Duodenal mucosa (tissue), 2 donors: ENCODE results near the gene NEURL1B.
"Not testable (repeated sequence)": the region's sequence is repeated elsewhere in the genome, so short reads cannot be mapped to it uniquely, and the experiment has no call there.

Experiments
- H3K27ac ChIP-seq: one replicate; pipeline ENCODE4 v1.7.0; 2013; ENCODE audit warnings: low read depth, low read length
- H3K27me3 ChIP-seq, 2 donors: one replicate each; pipeline ENCODE4 v1.7.0; 2013; ENCODE audit warnings: low read length in 2 of 2, control low read depth in 1 of 2; ENCODE audit not compliant: insufficient read depth in 2 of 2, control insufficient read depth in 1 of 2
- H3K36me3 ChIP-seq, 2 donors: one replicate each; pipeline ENCODE4 v1.7.0; 2013; ENCODE audit warnings: low read length in 2 of 2, control low read depth in 1 of 2; ENCODE audit not compliant: insufficient read depth in 2 of 2, control insufficient read depth in 1 of 2
- H3K4me1 ChIP-seq, 2 donors: one replicate each; pipeline ENCODE4 v1.7.0; 2013; ENCODE audit warnings: low read length in 2 of 2, control low read depth in 1 of 2; ENCODE audit not compliant: insufficient read depth in 2 of 2, control insufficient read depth in 1 of 2
- H3K4me3 ChIP-seq, 2 donors: one replicate each; pipeline ENCODE4 v1.7.0; 2013; ENCODE audit warnings: low read length in 2 of 2, low read depth in 1 of 2
- H3K9ac ChIP-seq, 2 donors: one replicate each; pipeline ENCODE4 v1.7.0; 2013; ENCODE audit warnings: low read length in 2 of 2, low read depth in 1 of 2
- H3K9me3 ChIP-seq, 2 donors: one replicate each; pipeline ENCODE4 v1.7.0; 2013; ENCODE audit warnings: low read length in 2 of 2, control low read depth in 1 of 2; ENCODE audit not compliant: control insufficient read depth in 1 of 2

NEURL1B gene

DNA sequence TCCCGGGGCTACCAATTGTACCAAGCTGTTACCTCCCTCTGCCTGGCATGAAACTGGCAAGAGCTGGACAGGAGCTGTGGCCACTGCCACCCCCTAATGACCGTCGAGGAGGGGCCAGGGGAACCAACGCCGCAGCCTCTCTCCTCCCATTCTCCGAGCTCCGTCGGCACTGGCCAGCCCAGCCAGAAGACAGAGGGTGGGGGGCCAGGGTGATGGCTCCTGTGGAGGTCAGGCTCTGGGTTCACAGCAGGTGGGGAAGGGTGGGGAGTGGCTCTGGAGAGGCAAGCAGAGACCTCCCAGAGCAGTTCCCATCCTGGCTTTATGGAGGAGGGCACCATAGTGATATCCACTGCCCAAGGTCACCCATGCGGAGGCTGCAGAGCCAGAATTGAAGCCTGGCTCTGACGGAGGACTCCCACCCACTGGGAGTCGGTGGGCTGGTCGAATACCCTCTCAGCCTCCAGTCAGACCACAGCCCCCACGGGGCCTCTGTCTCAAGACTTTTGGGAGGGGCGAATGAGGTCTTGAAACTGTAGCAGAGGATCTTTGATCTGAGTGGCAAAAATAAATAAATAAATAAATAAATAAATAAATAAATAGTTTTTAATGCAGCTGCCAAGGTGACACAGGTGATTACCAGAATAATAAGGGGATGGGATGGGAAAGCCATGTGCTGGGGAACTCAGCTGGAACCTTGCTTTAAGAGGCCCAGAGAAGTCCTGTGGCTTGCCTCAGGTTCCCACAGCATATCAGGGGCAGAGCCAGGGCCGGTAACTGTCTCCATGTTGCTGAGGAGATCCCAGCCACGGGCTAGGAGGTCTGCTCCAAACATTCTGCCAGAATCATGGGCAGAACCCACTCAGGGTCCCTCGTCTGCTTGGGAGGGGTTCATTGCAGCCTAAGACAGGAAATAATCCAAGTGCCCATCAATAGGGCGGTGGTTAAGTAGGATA, 42.5 kb upstream of the NEURL1B start:
- Histone ChIP-seq H3K4me1 (no peaks in the 10 kb centered on the region), H3K4me3 (no peak overlapping the region), H3K36me3 (no peaks in the 10 kb centered on the region), H3K9me3 (no peaks in the 10 kb centered on the region), H3K27me3 (no peaks in the 10 kb centered on the region), H3K9ac (no peak overlapping the region), H3K27ac (no peak overlapping the region)

DNA sequence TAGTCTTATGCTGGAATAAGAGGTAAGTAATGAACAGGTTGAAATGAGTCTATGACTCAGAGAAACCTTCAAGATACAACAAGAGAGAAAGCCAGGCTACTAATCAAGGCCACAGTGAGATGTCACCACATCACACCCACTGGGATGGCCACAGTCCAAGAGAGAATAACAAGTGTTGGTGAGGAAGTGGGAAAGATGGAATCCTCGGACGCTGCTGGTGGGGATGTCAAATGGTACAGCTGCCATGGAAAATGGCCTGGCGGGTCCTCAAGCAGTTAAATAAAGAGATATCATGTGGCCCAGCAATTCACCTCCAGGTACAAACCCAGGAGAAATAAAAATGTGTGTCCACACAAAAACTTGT, 41.9 kb upstream of the NEURL1B start:
- no peaks in the 10 kb centered on the region for H3K36me3 ChIP-seq
- no peaks in the 10 kb centered on the region for H3K27me3 ChIP-seq
- H3K4me1 ChIP-seq, result no peaks in the 10 kb centered on the region
- H3K4me3 ChIP-seq, result no peak overlapping the region
- no peak overlapping the region for H3K9ac ChIP-seq
- H3K9me3 ChIP-seq, result no peaks in the 10 kb centered on the region
- H3K27ac ChIP-seq, result no peak overlapping the region

DNA sequence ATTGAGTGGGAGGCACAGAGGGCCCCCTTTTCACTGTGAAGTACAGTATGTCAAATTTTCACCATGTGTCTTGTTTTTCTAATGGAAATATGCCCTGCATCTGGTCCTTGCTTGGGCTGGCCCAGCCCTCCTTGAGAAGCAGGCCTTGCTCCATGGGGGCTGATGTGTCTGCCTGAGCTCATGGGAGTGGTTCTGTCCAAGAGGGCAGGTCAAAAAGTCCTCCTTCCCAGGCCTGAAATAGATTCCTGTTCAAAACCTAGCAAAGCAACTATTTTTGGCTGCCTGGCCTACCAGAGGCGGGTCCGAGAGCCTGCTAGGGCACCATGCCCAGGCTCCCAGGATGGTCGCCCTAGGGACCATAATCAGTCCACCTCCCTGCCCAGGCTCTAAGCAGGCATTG, 40.5 kb upstream of the NEURL1B start:
- Histone ChIP-seq H3K4me1 (no peaks in the 10 kb centered on the region), H3K4me3 (no peak overlapping the region), H3K27ac (no peak overlapping the region), H3K9ac (no peak overlapping the region), H3K27me3 (no peaks in the 10 kb centered on the region), H3K36me3 (no peaks in the 10 kb centered on the region), H3K9me3 (no peaks in the 10 kb centered on the region)

DNA sequence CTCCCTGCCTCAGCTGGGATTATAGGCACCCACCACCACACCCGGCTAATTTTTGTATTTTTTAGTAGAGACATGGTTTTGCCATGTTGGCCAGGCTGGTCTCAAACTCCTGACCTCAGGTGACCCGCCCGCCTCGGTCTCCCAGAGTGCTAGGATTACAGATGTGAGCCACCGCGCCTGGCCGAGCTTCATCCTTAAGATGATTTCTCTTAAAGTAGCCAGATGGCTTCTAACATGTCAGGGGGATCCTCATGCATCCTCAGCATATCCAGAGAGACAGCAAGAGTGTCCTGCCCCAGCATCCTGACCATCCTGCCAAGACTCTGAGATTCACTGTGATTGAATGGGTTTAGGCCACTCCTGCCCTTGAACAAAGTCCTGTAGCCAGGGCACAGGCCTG, 39.5 kb upstream of the NEURL1B start:
- not testable (repeated sequence) for H3K9me3 ChIP-seq, H3K36me3 ChIP-seq, H3K27ac ChIP-seq, H3K4me1 ChIP-seq, H3K27me3 ChIP-seq, H3K4me3 ChIP-seq, H3K9ac ChIP-seq

DNA sequence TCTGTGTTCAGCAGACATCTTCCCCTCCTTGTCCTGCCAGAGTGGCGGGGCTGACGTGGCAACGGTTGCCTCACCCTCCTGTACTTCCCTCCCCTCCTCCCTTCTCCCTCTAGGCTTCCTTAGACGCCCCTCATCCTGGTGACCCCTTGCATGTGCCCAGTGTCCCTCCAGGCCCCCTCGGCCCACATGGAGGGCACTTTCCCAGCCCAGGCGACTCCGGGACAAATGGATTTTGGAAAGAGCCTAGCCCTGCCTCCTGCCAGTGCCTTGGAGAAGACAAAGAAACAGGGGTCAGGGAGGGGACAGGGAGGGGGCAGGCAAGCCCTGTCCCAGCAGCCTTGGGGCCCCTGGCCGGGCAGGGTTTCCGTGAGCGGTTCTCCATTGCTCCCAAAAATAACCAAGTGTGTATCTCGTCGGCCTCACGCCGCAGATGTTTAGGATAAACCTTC, 38.3 kb upstream of the NEURL1B start:
- H3K9ac ChIP-seq, result no peak overlapping the region

DNA sequence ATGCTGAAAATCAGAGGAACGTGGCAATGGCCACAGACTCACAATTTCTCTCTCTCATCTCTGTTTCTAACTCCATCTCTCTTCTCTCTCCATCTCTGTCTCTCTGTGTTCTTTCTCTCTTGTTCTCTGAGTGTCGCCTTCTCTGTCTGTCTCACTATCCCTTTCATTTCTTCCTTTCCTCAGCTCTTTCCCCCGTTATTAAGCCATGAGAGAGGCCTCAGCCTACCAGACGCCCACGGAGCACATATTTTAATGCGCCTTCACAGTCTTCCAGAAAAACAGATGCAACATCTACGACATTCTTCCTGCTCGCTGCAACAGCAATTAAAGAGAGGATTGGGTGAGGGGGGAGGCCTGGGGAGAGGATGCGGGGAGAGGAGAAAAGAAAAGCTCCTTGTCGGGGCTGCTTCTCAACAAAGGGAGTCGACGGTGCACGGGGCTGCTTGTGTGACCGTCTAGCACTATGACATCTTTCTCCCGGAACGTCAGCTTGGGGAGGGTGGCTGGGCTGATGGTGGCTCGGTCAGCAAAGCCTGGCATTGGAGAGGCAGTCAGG, 37.7 kb upstream of the NEURL1B start:
- H3K27ac ChIP-seq, result peak overlapping the region; percentile 65
- no peak overlapping the region for H3K4me3 ChIP-seq
- no peaks in the 10 kb centered on the region for H3K4me1 ChIP-seq
- H3K9ac ChIP-seq, result no peak overlapping the region
- no peaks in the 10 kb centered on the region for H3K27me3 ChIP-seq
- no peaks in the 10 kb centered on the region for H3K36me3 ChIP-seq
- H3K9me3 ChIP-seq, result no peaks in the 10 kb centered on the region

More for the DNA sequence above, 38.3 kb upstream of the NEURL1B start:
- no peaks in the 10 kb centered on the region for H3K9me3 ChIP-seq
- H3K36me3 ChIP-seq, result no peaks in the 10 kb centered on the region
- H3K4me1 ChIP-seq, result no peaks in the 10 kb centered on the region
- no peak overlapping the region for H3K4me3 ChIP-seq
- no peaks in the 10 kb centered on the region for H3K27me3 ChIP-seq
- H3K27ac ChIP-seq, result peak overlapping the region; percentile 65

DNA sequence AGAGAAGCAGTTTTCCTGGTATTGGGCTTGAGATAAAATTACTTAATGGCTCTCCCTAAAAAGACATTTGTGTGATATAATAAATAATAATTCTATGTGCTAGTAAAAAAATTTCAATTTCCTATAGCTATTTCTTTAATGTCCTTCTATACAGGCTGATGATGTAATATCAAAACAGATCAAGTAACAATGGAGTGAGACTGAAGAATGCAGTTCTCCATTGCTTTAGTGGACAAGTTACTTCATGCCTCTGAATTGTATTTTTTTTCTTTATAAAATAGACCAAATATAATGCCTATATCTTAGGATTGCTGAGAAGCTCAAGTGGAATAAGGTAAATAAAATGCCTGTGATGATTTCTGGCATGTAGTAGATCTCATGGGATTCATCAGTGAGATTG, 35.6 kb upstream of the NEURL1B start:
- Histone ChIP-seq H3K9me3 (no peaks in the 10 kb centered on the region), H3K27ac (no peak overlapping the region), H3K9ac (no peak overlapping the region), H3K27me3 (peaks cover 0 to 4% of the 10 kb centered on the region in 2 donors), H3K36me3 (no peaks in the 10 kb centered on the region), H3K4me3 (no peak overlapping the region), H3K4me1 (no peaks in the 10 kb centered on the region)

DNA sequence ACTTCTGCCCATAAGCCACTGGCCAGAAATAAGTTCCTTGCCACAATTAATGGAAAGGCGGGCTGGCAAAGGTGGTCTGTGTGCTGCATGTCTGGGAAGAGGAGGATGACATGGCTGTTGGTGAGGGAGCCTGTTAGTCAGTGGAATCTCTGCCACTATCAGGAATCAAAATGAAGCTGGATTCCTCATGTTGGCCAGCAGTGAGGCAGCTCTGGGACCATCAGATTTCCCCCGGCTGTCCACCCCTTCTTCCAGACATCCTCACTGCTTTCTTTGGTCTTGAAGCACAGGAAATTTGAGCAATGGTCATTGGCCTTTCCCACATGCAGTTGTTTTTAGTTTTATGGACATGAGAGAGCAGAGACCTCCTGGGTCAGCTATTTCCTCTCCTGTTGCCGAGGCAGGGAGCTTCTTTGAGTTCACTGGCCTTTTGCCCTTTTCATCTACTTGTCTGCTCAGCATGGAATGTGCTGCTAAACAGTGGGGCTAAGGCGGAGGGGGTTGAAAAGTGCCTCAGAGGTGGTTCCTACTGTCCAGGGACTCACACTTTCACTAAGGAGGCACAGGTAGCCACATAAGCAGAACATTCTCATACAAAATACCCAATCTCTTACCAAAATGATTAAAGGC, 34.8 kb upstream of the NEURL1B start:
- H3K36me3 ChIP-seq, result no peaks in the 10 kb centered on the region
- H3K9ac ChIP-seq, result no peak overlapping the region
- no peaks in the 10 kb centered on the region for H3K4me1 ChIP-seq
- H3K4me3 ChIP-seq, result no peak overlapping the region
- H3K9me3 ChIP-seq, result no peaks in the 10 kb centered on the region
- no peak overlapping the region for H3K27ac ChIP-seq
- H3K27me3 ChIP-seq, result peaks cover 0 to 4% of the 10 kb centered on the region in 2 donors

DNA sequence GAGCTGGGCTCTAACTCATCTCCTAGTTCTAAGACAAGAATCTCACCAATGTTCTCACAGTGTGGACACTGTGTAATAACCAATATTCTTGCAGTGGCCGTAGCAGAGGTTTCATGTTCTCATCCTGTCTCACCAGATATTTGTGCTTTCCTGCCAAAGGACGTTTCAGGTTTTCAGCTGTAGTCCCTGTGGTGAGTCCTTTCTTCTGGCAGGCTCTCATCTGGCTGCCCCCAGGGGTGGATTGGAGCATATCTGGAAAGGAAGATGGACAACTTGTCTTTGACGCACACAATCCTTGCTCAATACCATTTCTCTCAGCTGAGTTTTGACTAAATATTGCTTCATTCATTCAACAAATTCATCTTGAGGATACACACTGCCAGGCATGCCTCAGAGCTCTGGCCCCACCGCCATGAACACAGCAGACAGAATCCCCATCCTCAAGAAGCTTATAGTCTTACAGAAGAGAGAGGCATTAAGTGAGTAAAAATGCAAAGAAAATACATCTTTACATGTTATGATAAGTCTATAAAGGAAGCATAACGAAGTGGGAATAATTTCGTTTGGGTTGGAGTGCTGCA, 33.8 kb upstream of the NEURL1B start:
- H3K4me1 ChIP-seq, result no peaks in the 10 kb centered on the region
- no peaks in the 10 kb centered on the region for H3K36me3 ChIP-seq
- H3K27ac ChIP-seq, result no peak overlapping the region
- no peak overlapping the region for H3K9ac ChIP-seq
- H3K27me3 ChIP-seq, result peaks cover 0 to 4% of the 10 kb centered on the region in 2 donors
- no peak overlapping the region for H3K4me3 ChIP-seq
- H3K9me3 ChIP-seq, result no peaks in the 10 kb centered on the region

DNA sequence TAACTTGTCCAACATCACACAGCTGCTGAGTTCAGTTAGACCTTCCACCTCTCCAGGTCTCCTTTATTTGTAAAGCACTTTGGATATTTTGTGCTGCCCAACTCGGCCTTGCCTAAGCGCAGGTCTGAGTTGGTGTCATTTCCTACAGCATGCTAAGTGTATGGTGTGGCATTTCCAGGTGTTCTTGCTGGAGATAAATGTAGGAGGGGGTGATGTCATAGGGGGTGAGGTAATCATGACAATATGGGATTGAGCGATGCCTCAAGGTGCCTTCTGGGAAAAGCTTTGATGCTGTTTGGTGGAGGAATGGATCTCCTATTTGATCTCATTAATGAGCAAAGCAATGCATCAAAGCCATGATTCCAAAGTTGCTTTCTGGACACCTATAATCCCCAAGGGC, 32.3 kb upstream of the NEURL1B start:
- H3K9me3 ChIP-seq, result no peaks in the 10 kb centered on the region

More for the DNA sequence above, 32.3 kb upstream of the NEURL1B start:
- Histone ChIP-seq H3K4me1 (no peaks in the 10 kb centered on the region), H3K27me3 (peaks cover 0 to 4% of the 10 kb centered on the region in 2 donors), H3K36me3 (no peaks in the 10 kb centered on the region), H3K9ac (no peak overlapping the region), H3K27ac (no peak overlapping the region), H3K4me3 (no peak overlapping the region)
